ENCODE measurements around the gene TFIP11.
"Not testable (repeated sequence)": the region's sequence is repeated elsewhere in the genome, so short reads cannot be mapped to it uniquely, and the experiment has no call there.

The TFIP11 gene

GRCh38 chr22:26529345-26529744 is 17.1 kb upstream of the TFIP11 start:
- no peak overlapping the region for H3K4me3 ChIP-seq (ENCODE audit: low read length)
- no peak for TF ChIP-seq ZNF274 (IDR thresholded peaks at IDR 0.05; ENCODE audit: low read depth, low read length)

GRCh38 chr22:26528518-26528917 is 16.2 kb upstream of the TFIP11 start:
- H3K4me3 ChIP-seq (ENCODE audit: low read length) = not testable (repeated sequence)

- no peak for TF ChIP-seq ZNF274 (IDR thresholded peaks at IDR 0.05; ENCODE audit: low read depth, low read length)
- no peak overlapping the region for H3K4me3 ChIP-seq (ENCODE audit: low read length)
Measured at GRCh38 chr22:26527574-26528465, 15.5 kb upstream of the TFIP11 start.

GRCh38 chr22:26527167-26527566 is 14.9 kb upstream of the TFIP11 start:
- no peak for TF ChIP-seq ZNF274 (IDR thresholded peaks at IDR 0.05; ENCODE audit: low read depth, low read length)
- no peak overlapping the region for H3K4me3 ChIP-seq (ENCODE audit: low read length)

- H3K4me3 ChIP-seq (ENCODE audit: low read length) = no peak overlapping the region
- no peak for TF ChIP-seq ZNF274 (IDR thresholded peaks at IDR 0.05; ENCODE audit: low read depth, low read length)
Measured at GRCh38 chr22:26525946-26526564, 13.8 kb upstream of the TFIP11 start.

- TF ChIP-seq ZNF274 (IDR thresholded peaks at IDR 0.05; ENCODE audit: low read depth, low read length) = no peak
- no peak overlapping the region for H3K4me3 ChIP-seq (ENCODE audit: low read length)
Measured at GRCh38 chr22:26524870-26525269, 12.6 kb upstream of the TFIP11 start.

GRCh38 chr22:26522592-26522991 is 10.3 kb upstream of the TFIP11 start:
- H3K4me3 ChIP-seq (ENCODE audit: low read length) = no peak overlapping the region
- no peak for TF ChIP-seq ZNF274 (IDR thresholded peaks at IDR 0.05; ENCODE audit: low read depth, low read length)

- TF ChIP-seq ZNF274 (IDR thresholded peaks at IDR 0.05; ENCODE audit: low read depth, low read length) = no peak
- no peak overlapping the region for H3K4me3 ChIP-seq (ENCODE audit: low read length)
Measured at GRCh38 chr22:26522012-26522411, 9.7 kb upstream of the TFIP11 start.

GRCh38 chr22:26517429-26517828 is 5.2 kb upstream of the TFIP11 start:
- H3K4me3 ChIP-seq (ENCODE audit: low read length) = no peak overlapping the region
- TF ChIP-seq ZNF274 (IDR thresholded peaks at IDR 0.05; ENCODE audit: low read depth, low read length) = no peak

- TF ChIP-seq ZNF274 (IDR thresholded peaks at IDR 0.05; ENCODE audit: low read depth, low read length) = no peak
- no peak overlapping the region for H3K4me3 ChIP-seq (ENCODE audit: low read length)
Measured at GRCh38 chr22:26516503-26516902, 4.2 kb upstream of the TFIP11 start.

GRCh38 chr22:26515931-26516330 is 3.7 kb upstream of the TFIP11 start:
- no peak for TF ChIP-seq ZNF274 (IDR thresholded peaks at IDR 0.05; ENCODE audit: low read depth, low read length)
- no peak overlapping the region for H3K4me3 ChIP-seq (ENCODE audit: low read length)

- no peak overlapping the region for H3K4me3 ChIP-seq (ENCODE audit: low read length)
- no peak for TF ChIP-seq ZNF274 (IDR thresholded peaks at IDR 0.05; ENCODE audit: low read depth, low read length)
Measured at GRCh38 chr22:26514419-26515161, 2.3 kb upstream of the TFIP11 start.

GRCh38 chr22:26513838-26514237 is 1.6 kb upstream of the TFIP11 start:
- TF ChIP-seq ZNF274 (IDR thresholded peaks at IDR 0.05; ENCODE audit: low read depth, low read length) = no peak
- H3K4me3 ChIP-seq (ENCODE audit: low read length) = no peak overlapping the region

- no peak for TF ChIP-seq ZNF274 (IDR thresholded peaks at IDR 0.05; ENCODE audit: low read depth, low read length)
- no peak overlapping the region for H3K4me3 ChIP-seq (ENCODE audit: low read length)
Measured at GRCh38 chr22:26508148-26508547, 4.1 kb downstream of the TFIP11 start.

- no peak for TF ChIP-seq ZNF274 (IDR thresholded peaks at IDR 0.05; ENCODE audit: low read depth, low read length)
- H3K4me3 ChIP-seq (ENCODE audit: low read length) = no peak overlapping the region
Measured at GRCh38 chr22:26503758-26504157, 8.5 kb downstream of the TFIP11 start.

Data from GM08714 (cell line).